Measurements from ENCODE around the gene CTIF.

CTIF gene

GRCh38 chr18:48736321-48737260, 197.8 kb downstream of the CTIF start:
- no peak for DNase-seq

DNA sequence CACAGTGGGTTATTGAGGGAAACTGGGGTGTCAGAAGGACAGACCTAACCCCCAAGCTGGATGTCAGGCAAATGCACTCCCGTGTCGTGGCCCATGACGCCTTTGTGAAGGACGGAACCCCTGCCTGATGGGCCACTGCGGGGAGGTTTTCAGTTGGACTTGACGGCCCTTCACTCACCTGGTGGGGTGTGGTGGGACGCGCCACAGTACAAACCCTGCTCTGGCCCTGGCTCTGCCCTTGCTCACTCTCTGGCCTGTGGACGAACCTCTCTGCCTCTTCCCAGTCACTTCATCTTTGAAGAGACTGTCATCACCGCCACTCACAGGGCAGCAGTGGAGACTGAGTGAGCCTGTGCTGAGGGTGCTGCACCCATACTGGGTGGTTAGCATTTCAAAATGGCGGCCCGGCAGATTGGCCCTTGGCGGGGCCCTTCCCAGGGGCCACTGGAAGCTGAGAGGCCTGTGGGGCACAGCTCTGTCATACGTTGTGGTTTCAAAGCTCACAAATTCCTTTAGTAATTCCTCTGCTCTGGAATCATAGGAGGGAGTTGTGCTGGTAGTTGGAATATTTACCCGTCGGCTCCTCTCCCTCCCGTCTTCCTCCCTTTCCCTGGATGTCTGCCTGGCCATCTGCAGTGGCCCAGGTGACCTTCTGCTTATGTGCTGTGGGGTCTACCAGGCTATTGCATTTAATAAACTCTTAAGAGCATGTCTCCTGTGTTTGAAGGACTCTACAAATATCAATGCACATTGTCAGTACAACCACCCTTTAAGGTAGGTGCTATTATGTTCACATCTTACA, 200.6 kb downstream of the CTIF start:
- DNase-seq: no peak

DNA sequence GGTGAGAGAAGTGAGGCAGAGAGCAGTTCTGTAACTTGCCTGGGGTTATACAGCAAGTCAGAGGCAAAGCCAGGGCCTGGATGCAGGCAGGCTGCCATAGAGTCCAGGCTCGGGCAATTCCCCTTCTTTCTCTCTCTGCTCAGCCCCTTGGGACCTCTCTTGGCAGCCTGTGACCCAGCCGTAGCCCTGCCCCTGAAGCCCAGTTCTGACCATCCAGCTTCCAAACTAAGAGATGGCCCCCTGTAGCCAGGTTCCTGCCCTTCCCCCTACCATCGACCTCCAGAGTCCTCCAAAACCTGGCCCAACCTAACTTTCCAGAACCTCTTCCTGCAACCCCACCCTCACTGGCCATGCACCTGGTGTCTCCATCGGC, 201.2 kb downstream of the CTIF start:
- no peak for DNase-seq

- DNase-seq: no peak
Measured at GRCh38 chr18:48740851-48741485, 202.1 kb downstream of the CTIF start.

- no peak for DNase-seq
Measured at GRCh38 chr18:48741866-48742265, 203.0 kb downstream of the CTIF start.

- DNase-seq: no peak
Measured at GRCh38 chr18:48742304-48742703, 203.5 kb downstream of the CTIF start.

DNA sequence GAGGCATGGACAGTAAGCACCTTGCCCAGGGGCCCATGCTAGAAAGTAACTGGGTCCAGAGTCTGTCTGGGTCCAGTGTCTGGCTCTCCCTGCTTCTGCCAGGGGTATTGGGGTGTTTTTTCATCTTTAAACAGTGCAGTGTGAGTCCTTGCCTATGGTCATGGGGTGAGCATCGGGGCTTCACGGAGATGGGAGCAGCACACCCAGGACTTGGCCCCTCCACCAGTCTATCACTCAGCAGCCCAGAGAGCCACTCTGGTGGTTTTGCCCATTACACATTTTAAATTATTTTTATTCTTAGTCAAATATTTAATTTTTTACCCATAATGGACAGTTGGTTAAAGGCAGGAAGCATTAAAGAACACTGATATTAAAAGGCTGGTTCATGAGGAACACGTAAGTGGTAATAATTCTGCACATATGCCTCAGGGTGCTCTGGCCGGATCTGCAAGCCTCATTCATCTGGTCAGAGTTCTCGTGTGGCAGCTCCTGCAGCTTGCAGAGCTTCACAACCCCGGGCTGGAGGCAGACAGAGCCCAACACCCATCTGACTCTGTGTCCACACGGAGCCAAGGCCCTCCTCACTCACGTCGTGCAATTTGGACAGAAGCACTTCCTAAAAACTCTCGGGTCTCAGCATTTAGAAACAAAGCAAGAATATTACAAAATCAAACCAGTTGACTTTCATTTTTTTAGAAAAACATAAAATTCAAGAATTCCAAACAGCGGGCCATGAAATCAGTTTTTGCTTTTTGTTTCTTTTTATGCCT, 204.1 kb downstream of the CTIF start:
- no peak for DNase-seq

- no peak for DNase-seq
Measured at GRCh38 chr18:48743886-48744285, 205.1 kb downstream of the CTIF start.

- DNase-seq: no peak
Measured at GRCh38 chr18:48745293-48745692, 206.5 kb downstream of the CTIF start.

- no peak for DNase-seq
Measured at GRCh38 chr18:48749768-48750167, 210.9 kb downstream of the CTIF start.

GRCh38 chr18:48750485-48751175, 211.8 kb downstream of the CTIF start:
- DNase-seq: no peak

DNA sequence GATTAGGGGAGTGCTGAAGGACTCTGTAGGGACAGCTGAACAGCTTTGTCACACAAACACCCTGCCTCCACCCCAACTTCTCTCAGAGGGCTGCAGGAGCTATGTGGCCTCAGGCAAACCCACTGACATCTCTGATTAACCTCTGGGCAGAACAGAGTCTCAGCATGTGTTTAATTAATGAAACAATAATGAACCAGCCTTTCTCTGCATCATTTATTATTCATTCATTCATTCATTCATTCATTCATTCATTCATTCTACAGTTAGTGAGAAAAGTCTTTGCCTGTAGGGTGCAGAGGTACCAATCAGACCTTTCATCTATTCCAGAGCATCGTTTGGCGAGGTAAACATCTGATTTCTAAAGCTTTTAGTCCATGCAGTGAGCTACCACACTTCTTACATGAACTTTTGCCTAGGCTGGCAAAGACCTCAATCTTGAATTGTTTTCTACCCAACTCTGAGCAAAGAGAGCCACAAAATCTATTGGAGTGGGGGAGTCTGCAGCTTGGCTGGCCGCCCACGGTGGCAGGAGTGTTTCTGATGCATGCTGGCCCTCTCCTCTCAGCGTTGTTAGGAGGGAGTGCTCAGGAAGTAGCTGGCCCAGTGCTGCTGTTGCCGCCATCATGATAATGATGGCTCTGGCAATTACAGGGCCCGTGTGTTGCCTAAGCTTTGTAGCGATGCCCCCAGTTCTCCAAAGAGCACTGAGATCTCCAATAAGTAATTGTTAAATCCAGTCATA, 213.1 kb downstream of the CTIF start:
- DNase-seq: no peak

GRCh38 chr18:48752478-48752877, 213.6 kb downstream of the CTIF start:
- DNase-seq: no peak

DNA sequence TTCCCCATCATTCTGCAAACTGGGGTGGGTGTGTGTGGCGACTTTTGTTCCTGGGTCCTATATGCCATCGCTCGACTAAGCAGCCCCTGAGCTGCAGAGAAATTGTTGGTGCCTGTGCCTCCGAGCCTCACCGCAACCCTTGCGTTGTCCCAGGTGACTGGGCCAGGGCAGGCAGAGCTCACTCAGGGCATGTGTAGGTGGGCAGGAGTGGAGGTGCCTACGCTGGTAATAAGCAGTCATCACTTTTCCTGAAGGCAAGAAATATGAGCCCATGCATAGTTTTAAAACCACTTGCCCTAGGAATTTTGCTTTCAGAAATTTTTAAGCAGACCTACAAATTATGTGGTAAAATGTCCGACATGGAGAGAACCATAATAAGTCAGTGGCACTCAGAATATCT, 214.1 kb downstream of the CTIF start:
- DNase-seq: no peak

GRCh38 chr18:48753691-48754090, 214.9 kb downstream of the CTIF start:
- no peak for DNase-seq

DNA sequence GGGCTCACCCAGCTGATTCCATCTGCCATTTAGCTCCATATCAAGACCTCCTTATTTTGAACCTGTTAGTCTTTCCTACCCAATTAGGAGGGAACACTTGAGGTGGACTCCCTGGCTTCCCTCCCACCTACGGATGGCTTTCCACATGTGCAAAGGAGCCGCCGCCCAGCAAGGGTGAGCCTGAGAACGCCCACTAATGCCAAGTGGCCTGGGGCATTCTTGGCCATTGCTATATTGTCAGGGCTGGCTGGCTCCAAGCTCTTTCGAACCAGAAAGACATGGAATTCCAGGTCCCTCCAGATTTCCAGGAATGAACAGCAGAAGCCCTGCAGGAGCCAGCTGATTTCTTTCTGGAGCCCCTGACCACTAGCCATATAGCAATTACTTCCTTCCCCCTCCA, 215.7 kb downstream of the CTIF start:
- DNase-seq: no peak

DNA sequence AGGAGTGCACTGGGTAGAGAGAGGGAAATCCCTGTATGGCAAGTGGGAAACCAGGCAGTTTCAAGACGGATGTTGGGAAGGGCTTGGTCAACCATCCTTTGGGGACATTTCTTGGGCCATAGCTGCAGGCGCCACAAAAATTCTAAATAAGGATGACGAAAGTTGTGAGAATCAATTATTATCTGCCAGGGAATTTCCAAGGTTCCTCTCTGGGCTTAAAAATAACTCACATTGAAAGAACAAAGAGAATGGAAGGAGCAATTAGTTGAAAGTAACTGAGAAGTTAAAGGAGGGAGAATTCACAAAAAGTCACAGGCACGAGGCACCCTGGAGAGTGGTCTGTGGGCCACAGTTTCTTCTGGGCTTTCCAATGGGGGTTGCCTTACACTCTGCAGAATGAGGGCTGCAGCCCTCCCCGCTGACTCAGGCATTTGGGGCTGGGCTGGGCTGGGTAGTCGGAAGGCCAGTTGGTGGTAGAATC, 216.2 kb downstream of the CTIF start:
- DNase-seq: no peak

- DNase-seq: no peak
Measured at GRCh38 chr18:48756511-48757226, 217.8 kb downstream of the CTIF start.

- no peak for DNase-seq
Measured at GRCh38 chr18:48757367-48757766, 218.5 kb downstream of the CTIF start.

GRCh38 chr18:48757906-48758305, 219.1 kb downstream of the CTIF start:
- no peak for DNase-seq

DNA sequence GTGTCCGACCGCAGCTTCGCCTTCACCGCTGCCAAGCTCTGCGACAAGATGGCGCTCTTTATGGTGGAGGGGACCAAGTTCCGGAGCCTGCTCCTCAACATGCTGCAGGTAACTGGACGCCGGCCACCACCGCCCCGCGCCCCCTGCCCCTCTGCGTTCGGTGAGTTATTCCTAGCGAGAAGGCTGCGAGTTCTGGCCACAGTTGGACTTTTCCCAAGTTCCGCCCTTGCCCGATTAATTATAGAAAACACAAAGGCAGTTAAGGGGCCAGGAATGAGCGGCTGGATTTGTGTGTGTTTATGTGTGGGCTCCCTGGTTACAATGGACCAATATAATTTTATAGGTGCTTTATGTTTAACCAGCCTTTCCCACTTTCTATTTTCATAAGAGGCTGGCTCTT, 222.8 kb downstream of the CTIF start:
- no peak for DNase-seq

Data from DMS79 (cell line).